GM21423 (cell line): ENCODE measurements around the gene PPIL4.

Source experiments
- ATAC-seq: cut with Tn5 transposase; IDR thresholded peaks from one replicate; pipeline ENCODE4 v1.9.1; 2021; ENCODE audit warnings: mild to moderate bottlenecking, moderate library complexity; ENCODE audit not compliant: unreplicated experiment

PPIL4 gene, protein sequence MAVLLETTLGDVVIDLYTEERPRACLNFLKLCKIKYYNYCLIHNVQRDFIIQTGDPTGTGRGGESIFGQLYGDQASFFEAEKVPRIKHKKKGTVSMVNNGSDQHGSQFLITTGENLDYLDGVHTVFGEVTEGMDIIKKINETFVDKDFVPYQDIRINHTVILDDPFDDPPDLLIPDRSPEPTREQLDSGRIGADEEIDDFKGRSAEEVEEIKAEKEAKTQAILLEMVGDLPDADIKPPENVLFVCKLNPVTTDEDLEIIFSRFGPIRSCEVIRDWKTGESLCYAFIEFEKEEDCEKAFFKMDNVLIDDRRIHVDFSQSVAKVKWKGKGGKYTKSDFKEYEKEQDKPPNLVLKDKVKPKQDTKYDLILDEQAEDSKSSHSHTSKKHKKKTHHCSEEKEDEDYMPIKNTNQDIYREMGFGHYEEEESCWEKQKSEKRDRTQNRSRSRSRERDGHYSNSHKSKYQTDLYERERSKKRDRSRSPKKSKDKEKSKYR

GRCh38 chr6:149545754-149546471, at the start of gene PPIL4:
Gene PPIL4, minus strand, starts transcription at chr6:149546043. Its CDS starts 38 bp downstream, at chr6:149546005.
- ATAC-seq, result peak; percentile 93

- no peak for ATAC-seq
Observed at GRCh38 chr6:149593408-149593807, 47.6 kb upstream of the PPIL4 start.

GRCh38 chr6:149592983-149593382, 47.1 kb upstream of the PPIL4 start:
- no peak for ATAC-seq

- no peak for ATAC-seq
Observed at GRCh38 chr6:149586149-149586548, 40.3 kb upstream of the PPIL4 start.

- ATAC-seq, result no peak
Observed at GRCh38 chr6:149581349-149581748, 35.5 kb upstream of the PPIL4 start.

GRCh38 chr6:149580880-149581279, 35.0 kb upstream of the PPIL4 start:
- ATAC-seq, result no peak

- ATAC-seq, result no peak
Observed at GRCh38 chr6:149567945-149568585, 22.2 kb upstream of the PPIL4 start.

DNA sequence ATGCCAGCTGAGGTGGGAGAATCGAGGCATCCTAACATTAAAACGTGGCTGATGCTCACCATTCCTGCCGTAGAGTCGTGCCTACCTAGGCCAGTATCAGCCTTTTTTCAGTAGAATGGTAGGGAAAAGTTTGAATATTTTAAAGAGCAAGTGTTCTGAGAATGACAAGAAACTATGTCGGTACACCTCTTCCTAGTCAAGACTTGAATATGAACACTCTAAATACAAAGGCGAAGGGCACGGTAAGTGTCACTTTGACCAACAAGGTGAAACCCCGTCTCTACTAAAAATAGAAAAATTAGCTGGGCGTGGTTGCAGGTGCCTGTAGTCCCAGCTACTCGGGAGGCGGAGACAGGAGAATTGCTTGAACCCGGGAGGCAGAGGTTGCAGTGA, 21.3 kb upstream of the PPIL4 start:
- ATAC-seq, result no peak

GRCh38 chr6:149566410-149567193, 20.8 kb upstream of the PPIL4 start:
- ATAC-seq, result peak; percentile 12

DNA sequence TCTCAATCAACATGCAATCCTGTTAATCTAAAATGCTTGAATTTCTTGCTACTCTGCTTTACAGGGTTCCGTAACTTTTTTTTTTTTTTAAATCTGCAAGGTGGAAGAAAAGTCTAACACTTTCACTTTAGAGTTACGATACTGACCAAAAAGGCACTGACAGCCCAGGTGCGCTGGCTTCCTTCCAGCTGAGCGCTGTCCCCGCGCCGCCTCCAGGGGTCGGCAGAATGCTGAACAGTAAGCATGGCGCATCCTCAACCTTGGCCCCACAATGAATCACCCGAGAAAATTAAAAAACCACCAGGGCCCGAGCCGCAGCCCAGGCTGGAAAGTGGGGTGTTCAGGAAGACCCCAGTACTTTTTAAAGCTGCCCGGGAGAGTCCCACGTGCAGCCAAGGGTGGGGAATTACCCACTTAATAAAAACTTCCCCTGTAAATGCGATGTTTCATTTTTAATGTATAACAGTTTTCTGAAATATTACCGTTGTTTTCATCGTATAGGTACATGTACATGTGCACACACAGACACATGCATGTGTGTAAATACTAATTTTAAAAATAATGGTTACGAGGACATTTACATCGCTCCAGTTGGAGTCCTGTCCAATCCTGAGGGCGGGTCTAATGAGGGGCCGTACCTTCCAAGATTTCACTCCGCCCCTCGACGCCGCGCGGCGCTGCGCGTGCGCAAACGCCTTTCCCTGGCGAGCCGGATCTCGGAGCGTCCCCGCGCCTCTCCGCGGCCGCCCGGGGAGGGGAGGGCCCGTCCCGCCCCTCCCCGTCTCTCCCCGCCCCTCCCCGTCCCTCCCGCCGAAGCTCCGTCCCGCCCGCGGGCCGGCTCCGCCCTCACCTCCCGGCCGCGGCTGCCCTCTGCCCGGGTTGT, 19.9 kb upstream of the PPIL4 start, which contains the start of gene GINM1:
GINM1 (plus strand) TSS at position 849 of the 883 bp plus-strand sequence. CDS start 40 bp downstream, outside the sequence.
- peak; percentile 81 for ATAC-seq

DNA sequence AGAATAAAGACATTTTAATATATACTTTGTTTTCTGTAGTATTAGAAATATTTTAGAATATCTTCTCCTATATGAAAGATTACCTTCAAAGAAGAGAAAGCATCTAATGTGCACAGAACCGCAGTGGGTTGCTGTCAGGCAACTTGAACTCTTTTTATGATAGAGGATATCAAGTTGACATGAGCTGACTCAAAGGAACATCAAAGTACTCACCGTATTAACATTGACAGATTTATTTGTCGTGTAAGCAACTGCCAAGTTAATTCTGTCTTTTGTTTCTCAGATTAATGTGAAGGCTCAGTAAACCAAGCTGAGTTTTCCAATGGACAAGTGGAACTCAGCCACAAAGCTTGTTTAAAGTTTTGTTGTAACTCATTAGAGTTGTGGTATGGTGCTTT, 18.1 kb upstream of the PPIL4 start:
- no peak for ATAC-seq

GRCh38 chr6:149563203-149563927, 17.5 kb upstream of the PPIL4 start:
- ATAC-seq, result no peak

GRCh38 chr6:149560736-149561135, 14.9 kb upstream of the PPIL4 start:
- no peak for ATAC-seq

- ATAC-seq, result no peak
Observed at GRCh38 chr6:149559389-149559788, 13.5 kb upstream of the PPIL4 start.

- no peak for ATAC-seq
Observed at GRCh38 chr6:149558029-149558428, 12.2 kb upstream of the PPIL4 start.

GRCh38 chr6:149551920-149552319, 6.1 kb upstream of the PPIL4 start:
- ATAC-seq, result no peak

DNA sequence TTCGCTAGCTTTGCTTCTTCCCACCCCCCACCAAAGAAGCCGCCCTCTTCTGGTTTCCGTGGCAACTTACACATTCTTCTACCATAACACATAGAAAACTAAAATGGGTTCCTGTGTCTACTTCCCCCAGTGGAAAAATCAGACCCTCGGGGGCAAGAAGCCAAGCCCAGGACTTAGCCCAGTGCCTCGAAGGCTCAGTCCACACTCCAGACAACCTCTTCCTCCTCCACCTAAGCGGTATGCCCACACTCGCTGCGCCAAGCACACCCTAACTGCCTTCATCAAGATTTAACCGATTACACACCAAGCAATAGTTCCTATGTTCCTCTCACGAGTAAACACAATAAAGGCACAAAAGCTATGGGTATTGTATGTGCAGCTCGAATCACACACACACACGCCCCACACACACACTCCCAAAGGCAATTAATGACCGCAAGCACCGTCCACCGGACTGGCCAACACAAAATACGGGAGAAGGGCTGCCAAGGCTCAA, 537 bp downstream of the PPIL4 start:
- ATAC-seq, result peak; percentile 15

DNA sequence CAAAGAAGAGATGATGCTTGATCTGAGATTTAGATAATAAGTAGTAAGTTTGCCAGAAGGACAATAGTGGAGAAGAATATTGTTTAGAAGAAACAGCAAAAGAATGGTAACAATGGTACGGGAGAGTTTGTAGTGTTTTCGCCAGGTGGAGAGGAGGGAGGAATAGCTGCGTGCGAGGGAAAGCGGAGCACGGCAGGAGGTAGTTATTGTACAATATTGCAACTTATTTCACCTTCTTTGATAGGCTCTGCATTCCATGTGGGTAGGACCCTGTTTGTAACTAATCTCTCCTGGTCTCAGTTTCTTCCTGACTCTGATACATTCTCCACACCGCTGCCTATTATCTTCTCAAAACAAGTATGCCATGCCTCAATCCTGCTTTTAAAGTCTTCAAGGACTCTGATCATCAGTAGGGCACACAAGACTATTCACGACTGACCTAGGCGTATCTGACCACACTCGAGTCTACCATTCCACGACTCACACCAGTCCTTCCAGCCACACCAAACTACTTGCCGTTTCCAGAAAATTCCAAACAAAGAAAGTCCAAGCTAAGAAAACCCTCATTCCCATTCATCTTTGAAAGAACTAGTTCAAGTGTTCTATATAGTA, 1.1 kb downstream of the PPIL4 start:
- ATAC-seq, result no peak
